GM18951 (cell line): ENCODE measurements around the gene CYP20A1.
"Not testable (repeated sequence)": the region's sequence is repeated elsewhere in the genome, so short reads cannot be mapped to it uniquely, and the experiment has no call there.

ENCODE experiments used
- POLR2A ChIP-seq: IDR thresholded peaks from 4 replicates; pipeline ENCODE4 v1.6.1; 2011; ENCODE audit warnings: mild to moderate bottlenecking; ENCODE audit not compliant: insufficient read length, insufficient read depth; ENCODE audit errors: extremely low read depth
- in situ Hi-C: fragments of 300-500 bp; cut with MboI; formaldehyde crosslinking; loops from one replicate; pipeline ENCODE4 v1.12.0; 2022; ENCODE audit warnings: low sequenced_read_pairs, mixed read lengths, inconsistent platforms; ENCODE audit not compliant: unreplicated experiment

The CYP20A1 gene

GRCh38 chr2:203242518-203242917 is 3.7 kb downstream of the CYP20A1 start:
- no peak for TF ChIP-seq POLR2A
- in situ Hi-C loops = no loop called here

DNA sequence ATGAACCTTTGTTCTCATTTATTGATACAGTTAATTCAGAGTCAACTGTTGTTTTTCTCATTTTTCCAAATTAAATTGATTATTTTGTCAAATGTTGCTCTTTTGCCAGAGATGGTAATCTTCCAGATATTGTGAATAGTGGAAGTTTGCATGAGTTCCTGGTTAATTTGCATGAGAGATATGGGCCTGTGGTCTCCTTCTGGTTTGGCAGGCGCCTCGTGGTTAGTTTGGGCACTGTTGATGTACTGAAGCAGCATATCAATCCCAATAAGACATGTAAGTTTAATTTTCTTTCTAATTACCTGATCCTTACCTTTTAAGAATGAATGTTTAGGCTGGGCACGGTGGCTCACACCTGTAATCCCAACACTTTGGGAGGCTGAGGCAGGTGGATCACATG is 7.8 kb downstream of the CYP20A1 start:
- in situ Hi-C loops = no loop called here
- no peak for TF ChIP-seq POLR2A

GRCh38 chr2:203252818-203253217 is 14.0 kb downstream of the CYP20A1 start:
- no peak for TF ChIP-seq POLR2A
- in situ Hi-C loops = no loop called here

GRCh38 chr2:203253422-203254095 is 14.7 kb downstream of the CYP20A1 start:
- in situ Hi-C loops = not testable (repeated sequence)

DNA sequence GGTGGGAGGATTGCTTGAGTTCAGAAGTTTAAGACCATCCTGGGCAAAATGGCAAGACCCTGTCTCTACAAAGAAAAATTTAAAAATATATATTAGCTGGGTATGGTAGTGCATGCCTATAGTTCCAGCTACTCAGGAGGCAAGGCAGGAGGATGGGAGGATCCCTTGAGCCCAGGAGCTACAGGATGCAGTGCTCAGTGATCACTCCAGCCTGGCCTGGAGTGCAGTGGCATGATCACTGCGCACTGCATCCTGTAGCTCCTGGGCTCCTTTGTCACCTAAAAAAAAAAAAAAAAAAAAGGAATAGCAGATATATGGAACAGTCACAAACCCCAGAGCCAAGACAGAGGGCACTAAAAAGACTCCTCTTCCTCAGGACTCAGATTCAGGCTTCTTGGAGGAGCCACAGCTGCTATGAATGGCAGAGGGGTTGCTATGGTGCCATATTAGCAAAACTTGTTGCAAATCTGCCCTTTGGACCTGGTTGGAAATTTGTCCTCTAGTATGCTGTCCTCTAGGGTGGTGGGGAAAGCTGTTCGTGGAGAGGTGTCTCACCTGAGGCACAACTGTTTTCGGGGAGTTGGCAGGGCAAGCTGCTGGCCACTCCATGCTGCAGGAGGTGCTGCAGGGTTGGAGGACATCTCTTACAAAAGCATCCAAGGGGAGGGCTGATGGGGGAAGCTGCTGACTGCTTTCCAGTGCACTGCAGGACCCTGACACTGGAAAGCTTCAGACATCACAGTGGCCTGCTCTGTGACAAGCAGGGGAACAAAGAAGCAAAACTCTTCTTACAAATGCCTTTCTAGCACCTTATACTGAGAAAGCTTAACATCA is 22.7 kb downstream of the CYP20A1 start:
- TF ChIP-seq POLR2A = no peak
- in situ Hi-C loops = no loop called here

GRCh38 chr2:203279288-203279687 is 40.5 kb downstream of the CYP20A1 start:
- TF ChIP-seq POLR2A = no peak
- in situ Hi-C loops = no loop called here

GRCh38 chr2:203280428-203281064 is 41.7 kb downstream of the CYP20A1 start:
- TF ChIP-seq POLR2A = no peak
- in situ Hi-C loops = no loop called here

DNA sequence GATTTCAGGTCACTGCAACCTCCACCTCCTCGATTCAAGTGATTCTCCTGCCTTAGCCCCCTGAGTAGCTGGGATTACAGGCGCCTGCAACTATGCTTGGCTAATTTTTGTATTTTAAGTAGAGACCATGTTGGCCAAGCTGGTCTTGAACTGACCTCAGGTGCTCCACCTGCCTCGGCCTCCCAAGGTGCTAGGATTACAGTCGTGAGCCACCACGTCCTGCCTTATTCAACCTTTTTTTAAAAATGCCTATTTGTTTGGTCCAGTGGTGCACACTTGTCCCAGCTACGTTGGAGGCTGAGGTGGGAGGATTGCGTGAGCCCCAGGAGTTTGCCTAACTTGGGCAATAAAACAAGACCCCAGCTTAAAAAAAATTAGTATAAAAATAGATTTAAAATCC is 43.3 kb downstream of the CYP20A1 start:
- no peak for TF ChIP-seq POLR2A
- in situ Hi-C loops = no loop called here

- in situ Hi-C loops = no loop called here
Measured at GRCh38 chr2:203286532-203286931, 47.7 kb downstream of the CYP20A1 start.

DNA sequence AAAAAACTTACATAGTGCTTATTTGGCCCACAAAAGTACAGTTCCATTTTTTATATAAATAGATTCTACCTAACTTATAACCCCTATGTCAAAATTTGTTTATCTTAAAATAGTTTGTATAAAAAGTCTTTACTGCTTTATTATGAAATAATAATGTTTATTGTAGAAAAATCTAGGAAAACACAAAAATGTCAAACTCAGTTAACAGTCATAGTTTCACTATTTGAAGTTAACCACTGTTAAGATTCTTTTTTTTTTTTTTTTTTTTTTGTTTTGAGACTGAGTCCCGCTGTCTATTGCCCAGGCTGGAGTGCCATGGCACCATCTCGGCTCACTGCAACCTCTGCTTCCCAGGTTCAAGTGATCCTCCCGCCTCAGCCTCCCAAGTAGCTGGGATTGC is 62.8 kb downstream of the CYP20A1 start:
- TF ChIP-seq POLR2A = no peak
- in situ Hi-C loops = no loop called here

More at GRCh38 chr2:203286532-203286931, 47.7 kb downstream of the CYP20A1 start:
- TF ChIP-seq POLR2A = no peak

GRCh38 chr2:203302586-203302985 is 63.8 kb downstream of the CYP20A1 start:
- in situ Hi-C loops = not testable (repeated sequence)

- in situ Hi-C loops = no loop called here
- TF ChIP-seq POLR2A = no peak
Measured at GRCh38 chr2:203310688-203311436, 72.0 kb downstream of the CYP20A1 start.

DNA sequence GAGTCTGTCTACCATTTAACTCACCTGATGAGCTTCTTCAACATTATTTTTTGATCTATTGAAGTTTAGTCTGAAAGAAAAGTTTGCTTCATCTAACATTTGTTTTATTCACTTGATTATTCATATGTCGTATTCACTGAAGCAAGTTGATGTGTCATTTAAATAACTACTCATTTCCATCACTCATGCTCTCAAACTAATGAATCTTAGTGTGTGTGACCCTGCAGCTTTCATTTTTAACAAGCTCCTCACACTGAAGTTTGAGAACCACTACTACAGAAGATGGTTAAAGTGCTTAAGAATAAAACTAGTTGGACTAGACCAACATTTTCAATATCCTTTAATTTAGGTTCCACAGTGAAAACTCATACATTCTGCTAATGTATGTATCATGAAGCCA is 87.5 kb downstream of the CYP20A1 start:
- in situ Hi-C loops = no loop called here
- no peak for TF ChIP-seq POLR2A
